Keratinocyte (primary cell): ENCODE measurements around the gene ISG15. TPM values are rescaled to one million over a fixed set of nuclear protein-coding genes. Genes with fewer than 3 reads are reported as not detected.

Experiments
- DNase-seq: peaks from one replicate; pipeline ENCODE4 v3.0.0-alpha.2; 2011; ENCODE audit warnings: low read depth, missing footprints, low spot score
- FAIRE-seq: peaks from 2 replicates; lab custom pipeline; 2011; peaks lifted over from hg19 to GRCh38; lab: Jason Lieb, UNC
- H2AFZ ChIP-seq: 2 replicates; pipeline ENCODE4 v1.6.0; 2012; ENCODE audit warnings: low read length, control low read depth, inconsistent platforms; ENCODE audit not compliant: control insufficient read depth
- H3K27ac ChIP-seq: 2 replicates; pipeline ENCODE4 v1.5.1; 2011; ENCODE audit warnings: low read length; ENCODE audit not compliant: control insufficient read depth, insufficient read depth
- H3K27me3 ChIP-seq: 3 replicates; pipeline ENCODE4 v1.6.0; 2011; ENCODE audit warnings: low read length; ENCODE audit not compliant: control insufficient read depth, insufficient read depth; ENCODE audit errors: extremely low read depth
- H3K36me3 ChIP-seq, 2 experiments: 2 replicates in 1 of 2; 3 replicates in 1 of 2; pipeline ENCODE4 v1.5.1; 2011; ENCODE audit warnings: low read length in 2 of 2, mild to moderate bottlenecking in 1 of 2; ENCODE audit not compliant: control insufficient read depth in 2 of 2, insufficient read depth in 2 of 2; ENCODE audit errors: extremely low read depth in 1 of 2
- H3K4me1 ChIP-seq: 3 replicates; pipeline ENCODE4 v1.5.1; 2011; ENCODE audit warnings: low read length; ENCODE audit not compliant: control insufficient read depth, insufficient read depth; ENCODE audit errors: extremely low read depth
- H3K4me2 ChIP-seq: 3 replicates; pipeline ENCODE4 v1.6.0; 2011; ENCODE audit warnings: low read depth, low read length; ENCODE audit not compliant: control insufficient read depth, insufficient read depth; ENCODE audit errors: extremely low read depth
- H3K4me3 ChIP-seq, 3 experiments: fragments of 200-600 bp in 1 of 3; sonication (generic) in 1 of 3; 2 replicates in 2 of 3; 3 replicates in 1 of 3; pipeline ENCODE4 v1.5.1; 2011 to 2016; ENCODE audit warnings: low read length in 3 of 3, mild to moderate bottlenecking in 3 of 3, control low read depth in 2 of 3, inconsistent platforms in 1 of 3, low read depth in 1 of 3, mixed read lengths in 1 of 3, mixed run types in 1 of 3, moderate library complexity in 1 of 3; ENCODE audit not compliant: control insufficient read depth in 2 of 3, insufficient read depth in 2 of 3; ENCODE audit errors: extremely low read depth in 1 of 3
- H3K79me2 ChIP-seq: 2 replicates; pipeline ENCODE4 v1.6.0; 2012; ENCODE audit warnings: low read length; ENCODE audit not compliant: control insufficient read depth, insufficient read depth
- H3K9ac ChIP-seq: 3 replicates; pipeline ENCODE4 v1.6.0; 2011; ENCODE audit warnings: low read length; ENCODE audit not compliant: control insufficient read depth, insufficient read depth; ENCODE audit errors: extremely low read depth
- H3K9me1 ChIP-seq: 3 replicates; pipeline ENCODE4 v1.6.0; 2011; ENCODE audit warnings: low read length; ENCODE audit not compliant: control insufficient read depth, insufficient read depth; ENCODE audit errors: extremely low read depth
- H3K9me3 ChIP-seq: 2 replicates; pipeline ENCODE4 v1.5.1; 2012; ENCODE audit warnings: low read depth, low read length; ENCODE audit not compliant: control insufficient read depth
- H4K20me1 ChIP-seq: 3 replicates; pipeline ENCODE4 v1.6.0; 2011; ENCODE audit warnings: low read length; ENCODE audit not compliant: control insufficient read depth, insufficient read depth; ENCODE audit errors: extremely low read depth
- EZH2 ChIP-seq: IDR thresholded peaks from one replicate; pipeline ENCODE4 v1.6.1; 2012; ENCODE audit warnings: inconsistent platforms, mild to moderate bottlenecking, low read length, moderate library complexity
- dilution Hi-C: fragments of 300-500 bp; cut with MboI; formaldehyde crosslinking; loops from one replicate; pipeline ENCODE4 v1.7.0; 2020; ENCODE audit warnings: low sequenced_read_pairs; ENCODE audit not compliant: extremely low pct_ligation_motif_present
- polyA plus RNA-seq, 5 experiments: library from polyadenylated mRNA; depleted of rRNA in 3 of 5; stranded (reverse) in 3 of 5; stranded (forward) in 1 of 5; unstranded in 1 of 5; fragments of >200 nt; gene quantifications; 1 replicate in 1 of 5; 2 replicates in 3 of 5; 3 replicates in 1 of 5; pipeline versions ENCODE4 v1.2.1 to v1.2.3, GENCODE V29; 2011 to 2012; ENCODE audit warnings: missing spikeins in 2 of 5, low read depth in 1 of 5, low replicate concordance in 1 of 5
- TF ChIP-seq, protein P1 (sequence below), 3 experiments: IDR thresholded peaks in 1 of 3; conservative IDR thresholded peaks in 1 of 3; optimal IDR thresholded peaks in 1 of 3; 2 replicates in 2 of 3; 3 replicates in 1 of 3; pipeline versions ENCODE3 to v1.5.1; 2011; ENCODE audit warnings: low read length in 3 of 3, mild to moderate bottlenecking in 3 of 3, moderate library complexity in 2 of 3, control low read depth in 1 of 3, inconsistent platforms in 1 of 3; ENCODE audit not compliant: insufficient read depth in 2 of 3; ENCODE audit errors: extremely low read depth in 1 of 3

Gene ISG15
- polyA plus RNA-seq, 1 donor (not counting 4 experiments of a cell fraction or from before 2014, with no cell fraction given), result 246 TPM

DNA sequence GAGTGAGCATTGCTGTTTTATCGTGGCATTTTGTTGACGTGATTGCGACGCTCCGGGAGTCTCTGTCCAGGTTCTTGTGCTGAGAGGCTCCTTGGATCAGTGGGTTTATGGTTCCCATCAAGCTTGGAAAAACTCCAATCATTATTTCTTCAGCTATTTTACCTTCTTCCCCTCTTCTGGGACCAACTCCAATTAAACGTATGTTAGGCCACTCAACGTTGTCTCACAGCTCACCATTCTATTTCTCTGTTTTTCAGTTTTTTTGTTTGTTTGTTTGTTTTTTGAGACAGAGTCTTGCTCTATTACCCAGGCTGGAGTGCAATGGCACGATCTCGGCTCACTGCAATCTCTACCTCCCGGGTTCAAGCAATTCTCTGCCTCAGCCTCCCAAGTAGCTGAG is 21.4 kb upstream of the ISG15 start:
- no peak overlapping the region for H3K27ac ChIP-seq
- no peaks in the 10 kb centered on the region for H3K4me1 ChIP-seq
- H3K9me1 ChIP-seq, result no peaks in the 10 kb centered on the region
- no peak for TF ChIP-seq EZH2
- TF ChIP-seq, protein P1, sequence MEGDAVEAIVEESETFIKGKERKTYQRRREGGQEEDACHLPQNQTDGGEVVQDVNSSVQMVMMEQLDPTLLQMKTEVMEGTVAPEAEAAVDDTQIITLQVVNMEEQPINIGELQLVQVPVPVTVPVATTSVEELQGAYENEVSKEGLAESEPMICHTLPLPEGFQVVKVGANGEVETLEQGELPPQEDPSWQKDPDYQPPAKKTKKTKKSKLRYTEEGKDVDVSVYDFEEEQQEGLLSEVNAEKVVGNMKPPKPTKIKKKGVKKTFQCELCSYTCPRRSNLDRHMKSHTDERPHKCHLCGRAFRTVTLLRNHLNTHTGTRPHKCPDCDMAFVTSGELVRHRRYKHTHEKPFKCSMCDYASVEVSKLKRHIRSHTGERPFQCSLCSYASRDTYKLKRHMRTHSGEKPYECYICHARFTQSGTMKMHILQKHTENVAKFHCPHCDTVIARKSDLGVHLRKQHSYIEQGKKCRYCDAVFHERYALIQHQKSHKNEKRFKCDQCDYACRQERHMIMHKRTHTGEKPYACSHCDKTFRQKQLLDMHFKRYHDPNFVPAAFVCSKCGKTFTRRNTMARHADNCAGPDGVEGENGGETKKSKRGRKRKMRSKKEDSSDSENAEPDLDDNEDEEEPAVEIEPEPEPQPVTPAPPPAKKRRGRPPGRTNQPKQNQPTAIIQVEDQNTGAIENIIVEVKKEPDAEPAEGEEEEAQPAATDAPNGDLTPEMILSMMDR (optimal IDR thresholded peaks at IDR 0.05 in 1 of 3, IDR thresholded peaks at IDR 0.05 in 1 of 3, conservative IDR thresholded peaks at IDR 0.05 in 1 of 3; ENCODE audit: extremely low read depth in 1 of 3, insufficient read depth in 2 of 3, low read length in 3 of 3), result no peak
- H3K79me2 ChIP-seq, result no peaks in the 10 kb centered on the region
- H3K27me3 ChIP-seq, result peaks cover 5% of the 10 kb centered on the region
- no peak overlapping the region for H2AFZ ChIP-seq
- no peak overlapping the region for H3K9ac ChIP-seq
- no peaks in the 10 kb centered on the region for H3K9me3 ChIP-seq
- no peak overlapping the region for H3K4me2 ChIP-seq
- no peaks in the 10 kb centered on the region for H4K20me1 ChIP-seq
- no peak overlapping the region for H3K4me3 ChIP-seq
- dilution Hi-C loops, result no loop called here
- FAIRE-seq (no peak), DNase-seq (no peak)
- H3K36me3 ChIP-seq, result no peaks in the 10 kb centered on the region

DNA sequence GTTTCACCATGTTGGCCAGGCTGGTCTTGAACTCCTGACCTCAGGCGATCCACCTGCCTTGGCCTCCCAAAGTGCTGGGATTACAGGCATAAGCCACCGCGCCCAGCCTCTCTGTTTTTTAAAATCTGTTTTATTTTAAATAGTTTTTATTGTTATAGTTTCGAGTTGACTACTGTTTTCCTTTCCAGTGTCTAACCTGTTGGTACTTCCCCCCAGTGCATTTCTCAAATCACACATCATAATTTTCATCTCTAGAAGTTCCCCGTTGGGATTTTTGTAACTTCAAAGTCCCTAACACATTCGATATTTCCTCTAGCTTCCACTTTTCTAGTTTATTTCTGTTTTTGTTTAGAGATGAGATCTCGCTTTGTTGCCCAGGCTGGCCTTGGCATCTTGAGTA is 20.9 kb upstream of the ISG15 start:
- Histone ChIP-seq H3K9me3 (no peaks in the 10 kb centered on the region), H3K36me3 (no peaks in the 10 kb centered on the region), H3K79me2 (no peaks in the 10 kb centered on the region), H3K4me2 (no peak overlapping the region), H3K9ac (no peak overlapping the region), H3K27ac (no peak overlapping the region), H3K27me3 (peaks cover 9% of the 10 kb centered on the region), H3K4me3 (no peak overlapping the region), H4K20me1 (no peaks in the 10 kb centered on the region), H2AFZ (no peak overlapping the region), H3K9me1 (no peaks in the 10 kb centered on the region), H3K4me1 (no peaks in the 10 kb centered on the region)
- no peak for DNase-seq
- no peak for FAIRE-seq
- no peak for TF ChIP-seq EZH2
- TF ChIP-seq, protein P1 (optimal IDR thresholded peaks at IDR 0.05 in 1 of 3, IDR thresholded peaks at IDR 0.05 in 1 of 3, conservative IDR thresholded peaks at IDR 0.05 in 1 of 3; ENCODE audit: extremely low read depth in 1 of 3, insufficient read depth in 2 of 3, low read length in 3 of 3), result no peak
- dilution Hi-C loops, result no loop called here
